ENCODE data around the gene PCNX1.

DNA sequence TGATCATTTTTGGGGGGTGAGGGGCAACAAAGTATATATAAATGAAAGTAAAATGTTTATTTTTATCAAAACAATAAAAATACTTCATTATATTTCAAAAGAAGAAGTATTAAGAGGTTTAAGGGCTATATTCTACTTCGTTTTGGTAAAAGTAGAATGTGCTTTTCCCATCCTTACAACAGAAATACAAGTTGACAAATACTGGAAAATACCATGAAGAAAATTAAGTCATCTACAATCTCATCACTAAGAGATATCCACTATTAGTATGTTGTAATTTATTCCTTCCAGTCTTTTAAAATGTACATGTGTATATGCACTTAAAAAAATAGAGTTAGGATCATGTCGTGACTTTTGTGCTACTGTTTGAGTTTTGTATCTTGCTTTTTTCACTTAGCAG is 92.8 kb downstream of the PCNX1 start:
- no peak for TF ChIP-seq TCFL5 (CRISPR knock-in tag; conservative IDR thresholded peaks at IDR 0.05)
- no peak for TF ChIP-seq ZNF12 (CRISPR knock-in tag; IDR thresholded peaks at IDR 0.05)
- no peak for TF ChIP-seq SNIP1 (IDR thresholded peaks at IDR 0.05; ENCODE audit: low read depth)
